Measurements from ENCODE around the gene HECTD4.

- TF ChIP-seq CTCF (IDR thresholded peaks at IDR 0.05): no peak
- no peak for TF ChIP-seq ZFX (IDR thresholded peaks at IDR 0.05; ENCODE audit: borderline replicate concordance)
These were observed 149.0 kb downstream of the HECTD4 start for GRCh38 chr12:112233242-112233641.
